ENCODE measurements around the gene SSBP3. TPM values are rescaled to one million over a fixed set of nuclear protein-coding genes. Genes with fewer than 3 reads are reported as not detected.

Gene SSBP3
- total and polyA plus RNA-seq, 8 donors: 33.0 to 129 (median 112) TPM

- H3K4me3 ChIP-seq: no peak overlapping the region
- H3K9me3 ChIP-seq: no peaks in the 10 kb centered on the region
- peaks cover 0 to 40% of the 10 kb centered on the region in 2 donors for H3K36me3 ChIP-seq
- ATAC-seq (no peak), DNase-seq (no peak)
- TF ChIP-seq CTCF (IDR thresholded peaks at IDR 0.05): no peak
- intact Hi-C loops (cut with DNase I): no loop called here
- no peaks in the 10 kb centered on the region for H3K4me1 ChIP-seq
- H3K27ac ChIP-seq: no peak overlapping the region
- no peaks in the 10 kb centered on the region for H3K27me3 ChIP-seq
Measured at GRCh38 chr1:54188291-54188690, 217.9 kb downstream of the SSBP3 start.

- no peak for TF ChIP-seq CTCF (IDR thresholded peaks at IDR 0.05)
- peaks cover 0 to 34% of the 10 kb centered on the region in 2 donors for H3K36me3 ChIP-seq
- intact Hi-C loops (cut with DNase I): no loop called here
- DNase-seq (no peak), ATAC-seq (no peak)
- H3K27me3 ChIP-seq: no peaks in the 10 kb centered on the region
- no peaks in the 10 kb centered on the region for H3K9me3 ChIP-seq
- no peak overlapping the region for H3K27ac ChIP-seq
- no peaks in the 10 kb centered on the region for H3K4me1 ChIP-seq
- H3K4me3 ChIP-seq: no peak overlapping the region
Measured at GRCh38 chr1:54186056-54186455, 220.1 kb downstream of the SSBP3 start.

- intact Hi-C loops (cut with DNase I): no loop called here
- no peak for TF ChIP-seq CTCF (IDR thresholded peaks at IDR 0.05)
- Histone ChIP-seq H3K27me3 (no peaks in the 10 kb centered on the region), H3K36me3 (peaks cover 0 to 26% of the 10 kb centered on the region in 2 donors), H3K27ac (no peak overlapping the region), H3K4me3 (no peak overlapping the region), H3K9me3 (no peaks in the 10 kb centered on the region), H3K4me1 (no peaks in the 10 kb centered on the region)
- ATAC-seq (no peak), DNase-seq (no peak)
Measured at GRCh38 chr1:54180701-54181360, 225.4 kb downstream of the SSBP3 start.

GRCh38 chr1:54178296-54179070 lies 227.7 kb downstream of the SSBP3 start:
- Histone ChIP-seq H3K27ac (no peak overlapping the region), H3K9me3 (no peaks in the 10 kb centered on the region), H3K4me3 (no peak overlapping the region), H3K36me3 (peaks cover 0 to 26% of the 10 kb centered on the region in 2 donors), H3K27me3 (no peaks in the 10 kb centered on the region), H3K4me1 (no peaks in the 10 kb centered on the region)
- intact Hi-C loops (cut with DNase I): no loop called here
- ATAC-seq: no peak
- TF ChIP-seq CTCF (IDR thresholded peaks at IDR 0.05): no peak
- DNase-seq: no peak

- H3K4me3 ChIP-seq: no peak overlapping the region
- no peak for TF ChIP-seq CTCF (IDR thresholded peaks at IDR 0.05)
- no peaks in the 10 kb centered on the region for H3K4me1 ChIP-seq
- peaks cover 0 to 26% of the 10 kb centered on the region in 2 donors for H3K36me3 ChIP-seq
- no peak for ATAC-seq
- no peaks in the 10 kb centered on the region for H3K9me3 ChIP-seq
- H3K27me3 ChIP-seq: no peaks in the 10 kb centered on the region
- intact Hi-C loops (cut with DNase I): no loop called here
- H3K27ac ChIP-seq: no peak overlapping the region
- no peak for DNase-seq
Measured at GRCh38 chr1:54177726-54178125, 228.5 kb downstream of the SSBP3 start.
